Measurements from ENCODE around the gene ONECUT2.

- TF ChIP-seq CTCF (IDR thresholded peaks at IDR 0.05 in 2 of 3, conservative IDR thresholded peaks at IDR 0.05 in 1 of 3; ENCODE audit: borderline replicate concordance in 1 of 3, insufficient read depth in 1 of 3, low read depth in 2 of 3, low read length in 2 of 3) (peak; percentile 38 to 82 (median 81); a peak in 5 of 6 replicates), YY1 (IDR thresholded peaks at IDR 0.05; ENCODE audit: extremely low read depth, insufficient replicate concordance, low read depth, low read length) (no peak)
Observed at GRCh38 chr18:57446322-57446721, 11.1 kb downstream of the ONECUT2 start.

Data from HCT116 (cell line).